HCT116 (cell line): ENCODE results near the gene ALDH3B1. TPM values are rescaled to one million over a fixed set of nuclear protein-coding genes. Genes with fewer than 3 reads are reported as not detected.
A peak's percentile ranks its signal among the peaks of the same experiment; 100 is the strongest.

Experiments used
- ATAC-seq: fragments of 200-7000 bp; cut with Tn5 transposase; 2 replicates; pipeline ENCODE4 v1.9.1; 2020; ENCODE audit warnings: mild to moderate bottlenecking, moderate library complexity
- BruUV-seq: library from RNA; stranded (reverse); fragments of 400-500 nt; replicated peaks from 2 replicates; lab custom pipeline; 2021; lab: Mats Ljungman, UMichigan
- CTCF ChIA-PET: fragments of 300-600 bp; sonication (Branson Sonifier 250); formaldehyde crosslinking; loops from one replicate; lab custom pipeline; 2021; ENCODE audit warnings: antibody characterized with exemption; lab: Charles Lee
- POLR2A ChIA-PET: fragments of 300-600, 350-600 bp; sonication (Branson Sonifier 250); formaldehyde crosslinking; loops from one replicate; lab custom pipeline; 2021; ENCODE audit warnings: antibody characterized with exemption; lab: Charles Lee
- RAD21 ChIA-PET, 2 experiments: fragments of 300-600 bp; sonication (Branson Sonifier 250); formaldehyde crosslinking; loops; one replicate each; lab custom pipeline; 2023; ENCODE audit warnings: low total read pairs in 2 of 2; ENCODE audit not compliant: uncharacterized antibody in 2 of 2, unreplicated experiment in 2 of 2, low non-redundant PET in 1 of 2; lab: Charles Lee
- DNase-seq: peaks from one replicate; pipeline ENCODE4 v3.0.0-alpha.2; 2010; ENCODE audit warnings: low read depth, low spot score
- H2AFZ ChIP-seq: fragments of 200-600 bp; shearing (Covaris generic), sonication (generic); 2 replicates; pipeline ENCODE4 v1.6.1; 2017; ENCODE audit warnings: low read depth, mixed run types, mixed read lengths, antibody characterized with exemption, low read length; ENCODE audit not compliant: poor library complexity, severe bottlenecking
- H3K27ac ChIP-seq: 2 replicates; pipeline ENCODE4 v1.5.1; 2012; ENCODE audit warnings: low read depth, low read length
- H3K27me3 ChIP-seq: fragments of 200-600 bp; sonication (generic); 2 replicates; pipeline ENCODE4 v1.6.1; 2016; ENCODE audit warnings: mixed run types, low read length, mixed read lengths; ENCODE audit not compliant: insufficient read depth
- H3K36me3 ChIP-seq, 2 experiments: fragments of 200-500 bp in 1 of 2; fragments of 200-600 bp in 1 of 2; sonication (Bioruptor generic) in 1 of 2; sonication (generic) in 1 of 2; 2 replicates each; pipeline versions ENCODE4 v1.5.1 to v1.6.1; 2014 to 2016; ENCODE audit warnings: low read length in 2 of 2, inconsistent platforms in 1 of 2, mixed read lengths in 1 of 2, mixed run types in 1 of 2; ENCODE audit not compliant: insufficient read depth in 2 of 2, control insufficient read depth in 1 of 2
- H3K4me1 ChIP-seq, 2 experiments: fragments of 200-600 bp in 1 of 2; sonication (generic) in 1 of 2; 2 replicates each; pipeline versions ENCODE4 v1.5.1 to v1.6.1; 2012 to 2017; ENCODE audit warnings: low read length in 2 of 2, inconsistent platforms in 1 of 2, mild to moderate bottlenecking in 1 of 2, mixed read lengths in 1 of 2, mixed run types in 1 of 2, moderate library complexity in 1 of 2; ENCODE audit not compliant: insufficient read depth in 2 of 2, control insufficient read depth in 1 of 2
- H3K4me2 ChIP-seq: fragments of 200-600 bp; sonication (generic); 2 replicates; pipeline ENCODE4 v1.6.1; 2017; ENCODE audit warnings: mixed run types, low read length, mixed read lengths
- H3K4me3 ChIP-seq, 2 experiments: fragments of 200-600 bp in 1 of 2; sonication (generic) in 1 of 2; replicated peaks in 1 of 2; 2 replicates each; pipeline ENCODE4 v1.5.1; 2011 to 2016; ENCODE audit warnings: low read length in 2 of 2, control low read depth in 1 of 2, low read depth in 1 of 2, mild to moderate bottlenecking in 1 of 2, mixed read lengths in 1 of 2, mixed run types in 1 of 2
- H3K79me2 ChIP-seq: fragments of 200-600 bp; sonication (generic); 2 replicates; pipeline ENCODE4 v1.6.1; 2017; ENCODE audit warnings: mild to moderate bottlenecking, mixed run types, low read length, moderate library complexity, mixed read lengths; ENCODE audit not compliant: insufficient read depth
- H3K9ac ChIP-seq: fragments of 200-600 bp; sonication (generic); 2 replicates; pipeline ENCODE4 v1.6.1; 2016; ENCODE audit warnings: low read length, mixed read lengths
- H3K9me2 ChIP-seq: fragments of 200-600 bp; sonication (generic), shearing (Covaris generic); 2 replicates; pipeline ENCODE4 v1.6.1; 2017; ENCODE audit warnings: mixed run types, mild to moderate bottlenecking, moderate library complexity; ENCODE audit not compliant: insufficient read depth
- H3K9me3 ChIP-seq, 2 experiments: fragments of 200-500 bp in 1 of 2; fragments of 200-600 bp in 1 of 2; sonication (Bioruptor generic) in 1 of 2; sonication (generic) in 1 of 2; 2 replicates each; pipeline ENCODE4 v1.6.1; 2014 to 2017; ENCODE audit warnings: low read length in 2 of 2, mixed read lengths in 2 of 2, inconsistent platforms in 1 of 2, low read depth in 1 of 2, mild to moderate bottlenecking in 1 of 2, mixed run types in 1 of 2, moderate library complexity in 1 of 2; ENCODE audit not compliant: control insufficient read depth in 1 of 2, insufficient read depth in 1 of 2
- H4K20me1 ChIP-seq: fragments of 200-600 bp; sonication (generic), shearing (Covaris generic); 2 replicates; pipeline ENCODE4 v1.6.1; 2017; ENCODE audit warnings: mixed run types, mild to moderate bottlenecking, moderate library complexity; ENCODE audit not compliant: insufficient read depth
- CBX3 ChIP-seq: IDR thresholded peaks from 2 replicates; pipeline ENCODE4 v1.6.1; 2012; ENCODE audit warnings: low read depth
- CTCF ChIP-seq, 3 experiments: fragments of 200-600 bp in 1 of 3; sonication (generic) in 1 of 3; IDR thresholded peaks in 2 of 3; conservative IDR thresholded peaks in 1 of 3; 2 replicates each; pipeline ENCODE4 v1.5.1; 2012 to 2017; ENCODE audit warnings: low read depth in 2 of 3, low read length in 2 of 3, antibody characterized with exemption in 1 of 3, borderline replicate concordance in 1 of 3, control low read depth in 1 of 3, mild to moderate bottlenecking in 1 of 3, mixed read lengths in 1 of 3, mixed run types in 1 of 3, moderate library complexity in 1 of 3; ENCODE audit not compliant: insufficient read depth in 1 of 3
- EGR1 ChIP-seq: IDR thresholded peaks from 2 replicates; pipeline ENCODE4 v1.6.1; 2012; ENCODE audit warnings: low read depth
- FOSL1 ChIP-seq: IDR thresholded peaks from 2 replicates; pipeline ENCODE4 v1.6.1; 2012; ENCODE audit warnings: low read depth
- JUND ChIP-seq: IDR thresholded peaks from 2 replicates; pipeline ENCODE4 v1.6.1; 2012
- MAX ChIP-seq: IDR thresholded peaks from 2 replicates; pipeline ENCODE4 v1.6.1; 2012
- SIN3A ChIP-seq: IDR thresholded peaks from 2 replicates; pipeline ENCODE4 v1.6.1; 2012; ENCODE audit warnings: low read depth
- SP1 ChIP-seq: IDR thresholded peaks from 2 replicates; pipeline ENCODE4 v1.6.1; 2012; ENCODE audit warnings: low read depth
- SRF ChIP-seq: IDR thresholded peaks from 2 replicates; pipeline ENCODE4 v1.6.1; 2012; ENCODE audit warnings: low read depth
- YY1 ChIP-seq: IDR thresholded peaks from 2 replicates; pipeline ENCODE4 v1.6.1; 2011; ENCODE audit warnings: low read length, low read depth, moderate library complexity, mild to moderate bottlenecking; ENCODE audit not compliant: insufficient replicate concordance; ENCODE audit errors: extremely low read depth
- ZFX ChIP-seq: fragments of 450-650 bp; IDR thresholded peaks from 2 replicates; pipeline ENCODE4 v1.6.1; 2017
- ZNF274 ChIP-seq: fragments of 200-500 bp; sonication (Bioruptor generic); IDR thresholded peaks from 2 replicates; pipeline ENCODE4 v1.6.1; 2014; ENCODE audit warnings: mild to moderate bottlenecking, low read depth, low read length, inconsistent platforms
- intact Hi-C: fragments of 100-400 bp; cut with micrococcal nuclease; formaldehyde crosslinking; loops from 2 replicates; pipeline ENCODE4 v1.10.0; 2022
- total RNA-seq: library from RNA; stranded (reverse); gene quantifications from one replicate; pipeline ENCODE4 v1.2.1, GENCODE V29; 2021; ENCODE audit not compliant: unreplicated experiment
- TF ChIP-seq, protein P1 (sequence below): IDR thresholded peaks from 2 replicates; pipeline ENCODE4 v1.6.1; 2012
- TF ChIP-seq, protein P2 (sequence below): IDR thresholded peaks from 2 replicates; pipeline ENCODE4 v1.6.1; 2011; ENCODE audit warnings: mild to moderate bottlenecking, low read length, moderate library complexity; ENCODE audit not compliant: insufficient replicate concordance; ENCODE audit errors: extremely low read depth

ALDH3B1 gene
- total RNA-seq, 1 experiment from 2014 or later: 25.5 TPM

DNA sequence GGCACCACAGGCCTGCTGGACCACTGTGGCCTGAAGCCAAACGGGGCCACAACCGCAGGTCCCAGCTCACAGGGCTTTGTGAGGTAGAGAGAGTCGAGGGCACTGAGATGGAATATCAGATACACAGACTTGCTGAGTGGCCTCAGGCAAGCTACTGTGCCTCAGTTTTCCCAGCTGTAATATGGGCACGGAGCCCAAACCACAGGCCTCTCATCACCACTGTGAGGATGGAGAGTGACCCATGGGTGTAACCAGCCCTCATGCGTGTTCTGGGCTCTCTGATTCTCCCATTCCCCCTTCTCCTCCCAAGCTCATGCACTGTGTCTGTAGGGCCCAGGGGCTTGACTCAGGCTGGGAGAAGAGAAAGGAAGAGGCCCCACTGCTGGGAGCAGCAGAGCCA, 10.4 kb upstream of the ALDH3B1 start (continued):
- no peak for TF ChIP-seq CTCF (IDR thresholded peaks at IDR 0.05 in 2 of 3, conservative IDR thresholded peaks at IDR 0.05 in 1 of 3; ENCODE audit: borderline replicate concordance in 1 of 3, insufficient read depth in 1 of 3, low read depth in 2 of 3, low read length in 2 of 3)
- TF ChIP-seq CBX3: no peak

DNA sequence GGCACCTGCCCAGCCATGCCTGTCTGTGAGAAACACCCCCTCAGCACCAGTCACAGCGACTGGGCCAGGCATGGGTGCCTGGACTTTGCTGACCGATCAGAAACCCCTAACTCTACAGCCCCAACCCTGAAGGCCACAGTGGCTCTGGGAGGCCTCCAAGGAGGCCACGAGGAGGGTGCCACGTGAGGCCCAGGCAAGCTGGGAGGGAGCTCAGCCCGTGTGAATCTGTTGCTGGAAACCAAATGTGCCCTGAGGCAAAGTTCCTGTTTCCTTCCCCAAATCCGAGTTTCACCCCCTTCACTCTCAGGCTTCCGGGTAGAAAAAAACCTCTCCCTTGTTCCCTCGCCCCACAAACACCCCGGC, 7.6 kb upstream of the ALDH3B1 start:
- no peaks in the 10 kb centered on the region for H4K20me1 ChIP-seq
- peak overlapping the region; percentile 98 for H3K4me2 ChIP-seq
- intact Hi-C loops: no loop called here
- no peaks in the 10 kb centered on the region for H3K9me3 ChIP-seq
- no peaks in the 10 kb centered on the region for H3K27me3 ChIP-seq
- no peak for ATAC-seq
- POLR2A ChIA-PET: no interaction called here
- DNase-seq: no peak
- H3K27ac ChIP-seq: peak overlapping the region; percentile 77
- CTCF ChIA-PET: interaction anchor here (1.2 kb wide), 1 partner anchor 47 kb away, joined by 3 read pairs; no protein-coding TSS in a partner anchor
- peaks cover 13 to 32% of the 10 kb centered on the region in 2 experiments for H3K4me1 ChIP-seq
- TF ChIP-seq MAX: no peak
- TF ChIP-seq, protein P1, sequence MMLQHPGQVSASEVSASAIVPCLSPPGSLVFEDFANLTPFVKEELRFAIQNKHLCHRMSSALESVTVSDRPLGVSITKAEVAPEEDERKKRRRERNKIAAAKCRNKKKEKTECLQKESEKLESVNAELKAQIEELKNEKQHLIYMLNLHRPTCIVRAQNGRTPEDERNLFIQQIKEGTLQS: no peak
- no peak for TF ChIP-seq SRF
- TF ChIP-seq ZFX: no peak
- TF ChIP-seq YY1: no peak
- TF ChIP-seq EGR1: no peak
- no peak for TF ChIP-seq FOSL1
- TF ChIP-seq JUND: no peak
- TF ChIP-seq CBX3: no peak
- no peak for TF ChIP-seq SIN3A
- TF ChIP-seq, protein P2, sequence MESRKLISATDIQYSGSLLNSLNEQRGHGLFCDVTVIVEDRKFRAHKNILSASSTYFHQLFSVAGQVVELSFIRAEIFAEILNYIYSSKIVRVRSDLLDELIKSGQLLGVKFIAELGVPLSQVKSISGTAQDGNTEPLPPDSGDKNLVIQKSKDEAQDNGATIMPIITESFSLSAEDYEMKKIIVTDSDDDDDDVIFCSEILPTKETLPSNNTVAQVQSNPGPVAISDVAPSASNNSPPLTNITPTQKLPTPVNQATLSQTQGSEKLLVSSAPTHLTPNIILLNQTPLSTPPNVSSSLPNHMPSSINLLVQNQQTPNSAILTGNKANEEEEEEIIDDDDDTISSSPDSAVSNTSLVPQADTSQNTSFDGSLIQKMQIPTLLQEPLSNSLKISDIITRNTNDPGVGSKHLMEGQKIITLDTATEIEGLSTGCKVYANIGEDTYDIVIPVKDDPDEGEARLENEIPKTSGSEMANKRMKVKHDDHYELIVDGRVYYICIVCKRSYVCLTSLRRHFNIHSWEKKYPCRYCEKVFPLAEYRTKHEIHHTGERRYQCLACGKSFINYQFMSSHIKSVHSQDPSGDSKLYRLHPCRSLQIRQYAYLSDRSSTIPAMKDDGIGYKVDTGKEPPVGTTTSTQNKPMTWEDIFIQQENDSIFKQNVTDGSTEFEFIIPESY: no peak
- no peak for TF ChIP-seq ZNF274
- TF ChIP-seq SP1: no peak
- RAD21 ChIA-PET: no interaction called here
- H3K9ac ChIP-seq: peak overlapping the region; percentile 78; the same call in 1 of the 2 replicates
- no peaks in the 10 kb centered on the region for H3K9me2 ChIP-seq
- H3K36me3 ChIP-seq: no peaks in the 10 kb centered on the region
- H3K79me2 ChIP-seq: 0 out of 2 replicates have a peak, but pooled peaks cover 4% of the 10 kb centered on the region
- H3K4me3 ChIP-seq: peak overlapping the region; percentile 58 to 78
- H2AFZ ChIP-seq: no peak overlapping the region
- BruUV-seq: no TSS peak
